ENCODE measurements around the gene WDR82. TPM values are rescaled to one million over a fixed set of nuclear protein-coding genes. Genes with fewer than 3 reads are reported as not detected.

The WDR82 gene
- total and polyA plus RNA-seq, 2 of the 8 experiments (the other 6 are each of a cell fraction or from before 2014, with no cell fraction given) = 33.5 to 82.7 TPM

DNA sequence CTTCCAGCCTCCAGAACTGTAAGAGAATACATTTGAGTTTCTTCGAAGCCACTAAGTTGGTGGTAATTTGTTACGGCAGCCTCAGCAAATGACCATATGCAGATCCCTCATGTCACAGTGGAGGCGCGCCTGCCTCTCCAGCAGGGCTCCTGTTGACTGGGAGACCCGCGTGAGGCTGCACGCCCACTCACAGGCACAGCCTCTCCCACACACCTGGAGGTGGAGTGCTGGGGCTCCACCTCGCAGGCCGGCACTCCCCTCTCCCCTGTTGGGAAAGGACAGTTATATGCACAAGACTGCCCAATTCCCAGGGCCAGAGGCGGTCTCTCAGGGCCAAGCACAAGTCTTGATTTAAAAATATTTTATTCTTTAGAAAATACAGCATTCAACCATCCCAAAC lies 50.2 kb downstream of the WDR82 start:
- Histone ChIP-seq H3K4me2 (ENCODE audit: insufficient read depth in 1 of 2, low read depth in 2 of 2, low read length in 2 of 2) (no peak overlapping the region), H4K5ac (ENCODE audit: insufficient read length, low read depth, low read length) (no peak overlapping the region), H3K4me1 (replicated peaks in 1 of 4; ENCODE audit: control insufficient read depth in 3 of 4, insufficient read depth in 4 of 4, low read length in 3 of 4) (peaks cover 0 to 4% (median 2%) of the 10 kb centered on the region in 4 experiments; a peak in 5 of 7 replicates), H2BK12ac (ENCODE audit: low read depth, low read length) (no peak overlapping the region), H3K27ac (ENCODE audit: low read depth, low read length) (no peak overlapping the region), H3K23me2 (ENCODE audit: low read depth, low read length) (no peaks in the 10 kb centered on the region), H3K27me3 (replicated peaks in 1 of 4; ENCODE audit: control insufficient read depth in 3 of 4, extremely low read depth in 1 of 4, insufficient read depth in 3 of 4, low read length in 3 of 4) (no peaks in the 10 kb centered on the region), H2BK20ac (ENCODE audit: low read length) (no peak overlapping the region), H2BK15ac (ENCODE audit: low read length) (no peak overlapping the region), H3K9me3 (ENCODE audit: insufficient read depth in 2 of 2, low read depth in 1 of 2, low read length in 1 of 2) (no peaks in the 10 kb centered on the region), H3K18ac (ENCODE audit: extremely low read depth, low read length) (no peak overlapping the region), H3K56ac (replicated peaks; ENCODE audit: insufficient read length, low read depth, low read length) (no peak overlapping the region), H3K23ac (ENCODE audit: insufficient read length) (no peak overlapping the region), H3K4ac (replicated peaks; ENCODE audit: insufficient read length, low read depth, low read length) (no peak overlapping the region), H2BK120ac (replicated peaks; ENCODE audit: low read depth, low read length) (no peak overlapping the region), H4K20me1 (replicated peaks in 1 of 2; ENCODE audit: control insufficient read depth in 1 of 2, insufficient read depth in 2 of 2, low read length in 2 of 2) (peaks cover 8 to 10% of the 10 kb centered on the region in 2 experiments), H2AK5ac (ENCODE audit: low read depth, low read length) (no peak overlapping the region), H3K4me3 (ENCODE audit: extremely low read depth in 1 of 4, insufficient read depth in 2 of 4, low read depth in 3 of 4, low read length in 4 of 4) (no peak overlapping the region), H2BK5ac (ENCODE audit: low read depth, low read length) (no peak overlapping the region), H4K8ac (ENCODE audit: extremely low read depth, insufficient read depth, low read length) (no peak overlapping the region), H3K79me1 (ENCODE audit: low read depth, low read length) (no peaks in the 10 kb centered on the region; the same call in 1 of the 2 replicates), H3K14ac (ENCODE audit: insufficient read length) (no peak overlapping the region), H3K9ac (replicated peaks in 1 of 4; ENCODE audit: extremely low read depth in 1 of 4, low read depth in 3 of 4, low read length in 3 of 4) (no peak overlapping the region), H4K91ac (replicated peaks; ENCODE audit: insufficient read length, low read length) (no peak overlapping the region), H3K79me2 (ENCODE audit: control insufficient read depth in 1 of 2, insufficient read depth in 2 of 2, low read length in 2 of 2) (no peaks in the 10 kb centered on the region), H3K36me3 (ENCODE audit: control insufficient read depth in 2 of 4, insufficient read depth in 4 of 4, low read length in 3 of 4) (peaks cover 5 to 17% (median 11%) of the 10 kb centered on the region in 4 experiments; a peak in 5 of 8 replicates), H2AFZ (ENCODE audit: low read length) (no peak overlapping the region)
- 92% methylated on average over 10 of the region's 10 CpGs; no CpG with 5 or more reads in 1 of the 2 experiments for WGBS, 2 experiments (ENCODE audit: extremely low coverage in 1 of 2, insufficient coverage in 1 of 2, insufficient read length in 1 of 2, insufficient replicate concordance in 2 of 2, low coverage in 1 of 2, low lambda C conversion rate in 2 of 2, missing lambda C conversion rate in 1 of 2)
- ChIA-PET CTCF (ENCODE audit: partially characterized antibody) (interaction anchor here (1.9 to 14.4 kb wide), 3 partner anchors 10 to 32 kb away, joined by 4 to 336 read pairs (median 126); partner anchors contain the start of genes PPM1M and TLR9), POLR2A (ENCODE audit: partially characterized antibody) (interaction anchor here (1.5 kb wide), 1 partner anchor 9 kb away, joined by 4 read pairs; no protein-coding TSS in a partner anchor)
- DNase-seq (ENCODE audit: low read depth in 1 of 2, low spot score in 2 of 2) = no peak
- FAIRE-seq = no peak
- TF ChIP-seq EP300 (IDR thresholded peaks at IDR 0.05; ENCODE audit: borderline replicate concordance in 1 of 2, low read depth in 2 of 2, low read length in 2 of 2) = no peak
- no peak for TF ChIP-seq SIRT6 (IDR thresholded peaks at IDR 0.05; ENCODE audit: low read length)
- no peak for TF ChIP-seq CEBPB (IDR thresholded peaks at IDR 0.05; ENCODE audit: low read depth, low read length)
- no peak for TF ChIP-seq TBP (IDR thresholded peaks at IDR 0.05; ENCODE audit: low read depth, low read length)
- TF ChIP-seq TCF12 (IDR thresholded peaks at IDR 0.05; ENCODE audit: low read depth, low read length) = no peak
- TF ChIP-seq SIX5 (IDR thresholded peaks at IDR 0.05; ENCODE audit: low read depth, low read length) = no peak
- TF ChIP-seq, protein P1, sequence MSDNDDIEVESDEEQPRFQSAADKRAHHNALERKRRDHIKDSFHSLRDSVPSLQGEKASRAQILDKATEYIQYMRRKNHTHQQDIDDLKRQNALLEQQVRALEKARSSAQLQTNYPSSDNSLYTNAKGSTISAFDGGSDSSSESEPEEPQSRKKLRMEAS (IDR thresholded peaks at IDR 0.05) = no peak
- no peak for TF ChIP-seq KDM1A (IDR thresholded peaks at IDR 0.05; ENCODE audit: borderline replicate concordance, low read length)
- TF ChIP-seq KDM4A (IDR thresholded peaks at IDR 0.05; ENCODE audit: low read depth, low read length, severe bottlenecking) = no peak
